ENCODE results near the gene SCN3B.

The SCN3B gene

GRCh38 chr11:123588117-123588863, 66.1 kb downstream of the SCN3B start:
- Histone ChIP-seq H3K9me3 (ENCODE audit: control insufficient read depth, low read length) (no peaks in the 10 kb centered on the region), H3K4me3 (ENCODE audit: insufficient read depth, low read depth, low read length) (no peak overlapping the region), H3K27me3 (ENCODE audit: control insufficient read depth, insufficient read depth, low read length, poor library complexity, severe bottlenecking) (no peaks in the 10 kb centered on the region), H3K27ac (ENCODE audit: insufficient read depth, low read depth, low read length, poor library complexity, severe bottlenecking) (no peak overlapping the region), H3K36me3 (ENCODE audit: control insufficient read depth, insufficient read depth, low read length) (peaks cover 3% of the 10 kb centered on the region), H3K4me1 (ENCODE audit: control insufficient read depth, insufficient read depth, low read length) (peaks cover 28% of the 10 kb centered on the region)
- WGBS, 2 experiments: 95 to 96% methylated on average over 14 of the region's 14 CpGs

- Histone ChIP-seq H3K9me3 (ENCODE audit: control insufficient read depth, low read length) (no peaks in the 10 kb centered on the region), H3K4me3 (ENCODE audit: insufficient read depth, low read depth, low read length) (no peak overlapping the region), H3K36me3 (ENCODE audit: control insufficient read depth, insufficient read depth, low read length) (peaks cover 3% of the 10 kb centered on the region), H3K27me3 (ENCODE audit: control insufficient read depth, insufficient read depth, low read length, poor library complexity, severe bottlenecking) (no peaks in the 10 kb centered on the region), H3K4me1 (ENCODE audit: control insufficient read depth, insufficient read depth, low read length) (peaks cover 28% of the 10 kb centered on the region), H3K27ac (ENCODE audit: insufficient read depth, low read depth, low read length, poor library complexity, severe bottlenecking) (no peak overlapping the region)
- 95 to 98% methylated on average over 6 of the region's 6 CpGs for WGBS, 2 experiments
Measured at GRCh38 chr11:123587559-123587958, 66.9 kb downstream of the SCN3B start.

GRCh38 chr11:123587044-123587443, 67.4 kb downstream of the SCN3B start:
- Histone ChIP-seq H3K36me3 (ENCODE audit: control insufficient read depth, insufficient read depth, low read length) (peaks cover 3% of the 10 kb centered on the region), H3K27me3 (ENCODE audit: control insufficient read depth, insufficient read depth, low read length, poor library complexity, severe bottlenecking) (no peaks in the 10 kb centered on the region), H3K4me3 (ENCODE audit: insufficient read depth, low read depth, low read length) (no peak overlapping the region), H3K4me1 (ENCODE audit: control insufficient read depth, insufficient read depth, low read length) (peaks cover 28% of the 10 kb centered on the region), H3K9me3 (ENCODE audit: control insufficient read depth, low read length) (no peaks in the 10 kb centered on the region), H3K27ac (ENCODE audit: insufficient read depth, low read depth, low read length, poor library complexity, severe bottlenecking) (no peak overlapping the region)
- 87 to 100% methylated on average over 2 of the region's 2 CpGs for WGBS, 2 experiments

GRCh38 chr11:123586568-123586967, 67.9 kb downstream of the SCN3B start:
- Histone ChIP-seq H3K9me3 (ENCODE audit: control insufficient read depth, low read length) (no peaks in the 10 kb centered on the region), H3K4me3 (ENCODE audit: insufficient read depth, low read depth, low read length) (no peak overlapping the region), H3K36me3 (ENCODE audit: control insufficient read depth, insufficient read depth, low read length) (peaks cover 3% of the 10 kb centered on the region), H3K4me1 (ENCODE audit: control insufficient read depth, insufficient read depth, low read length) (peaks cover 28% of the 10 kb centered on the region), H3K27me3 (ENCODE audit: control insufficient read depth, insufficient read depth, low read length, poor library complexity, severe bottlenecking) (no peaks in the 10 kb centered on the region), H3K27ac (ENCODE audit: insufficient read depth, low read depth, low read length, poor library complexity, severe bottlenecking) (no peak overlapping the region)
- 75 to 78% methylated on average over 8 of the region's 8 CpGs for WGBS, 2 experiments

- H3K9me3 ChIP-seq (ENCODE audit: control insufficient read depth, low read length): no peaks in the 10 kb centered on the region
- H3K36me3 ChIP-seq (ENCODE audit: control insufficient read depth, insufficient read depth, low read length): no peaks in the 10 kb centered on the region
- no peaks in the 10 kb centered on the region for H3K27me3 ChIP-seq (ENCODE audit: control insufficient read depth, insufficient read depth, low read length, poor library complexity, severe bottlenecking)
- peaks cover 30% of the 10 kb centered on the region for H3K4me1 ChIP-seq (ENCODE audit: control insufficient read depth, insufficient read depth, low read length)
- H3K4me3 ChIP-seq (ENCODE audit: insufficient read depth, low read depth, low read length): no peak overlapping the region
- H3K27ac ChIP-seq (ENCODE audit: insufficient read depth, low read depth, low read length, poor library complexity, severe bottlenecking): no peak overlapping the region
- WGBS, 2 experiments: 60 to 63% methylated on average over 5 of the region's 5 CpGs
Measured at GRCh38 chr11:123585706-123586105, 68.7 kb downstream of the SCN3B start.

- Histone ChIP-seq H3K4me3 (ENCODE audit: insufficient read depth, low read depth, low read length) (no peak overlapping the region), H3K36me3 (ENCODE audit: control insufficient read depth, insufficient read depth, low read length) (no peaks in the 10 kb centered on the region)
- 91 to 94% methylated on average over 5 of the region's 5 CpGs for WGBS, 2 experiments
Measured at GRCh38 chr11:123585206-123585605, 69.2 kb downstream of the SCN3B start.

GRCh38 chr11:123584737-123585136, 69.7 kb downstream of the SCN3B start:
- no peaks in the 10 kb centered on the region for H3K36me3 ChIP-seq (ENCODE audit: control insufficient read depth, insufficient read depth, low read length)
- 79 to 83% methylated on average over 7 of the region's 7 CpGs for WGBS, 2 experiments
- no peak overlapping the region for H3K4me3 ChIP-seq (ENCODE audit: insufficient read depth, low read depth, low read length)
- H3K27me3 ChIP-seq (ENCODE audit: control insufficient read depth, insufficient read depth, low read length, poor library complexity, severe bottlenecking): no peaks in the 10 kb centered on the region
- H3K27ac ChIP-seq (ENCODE audit: insufficient read depth, low read depth, low read length, poor library complexity, severe bottlenecking): no peak overlapping the region
- peaks cover 31% of the 10 kb centered on the region for H3K4me1 ChIP-seq (ENCODE audit: control insufficient read depth, insufficient read depth, low read length)
- H3K9me3 ChIP-seq (ENCODE audit: control insufficient read depth, low read length): no peaks in the 10 kb centered on the region

More at GRCh38 chr11:123585206-123585605, 69.2 kb downstream of the SCN3B start:
- Histone ChIP-seq H3K27me3 (ENCODE audit: control insufficient read depth, insufficient read depth, low read length, poor library complexity, severe bottlenecking) (no peaks in the 10 kb centered on the region), H3K9me3 (ENCODE audit: control insufficient read depth, low read length) (no peaks in the 10 kb centered on the region), H3K4me1 (ENCODE audit: control insufficient read depth, insufficient read depth, low read length) (peaks cover 31% of the 10 kb centered on the region), H3K27ac (ENCODE audit: insufficient read depth, low read depth, low read length, poor library complexity, severe bottlenecking) (no peak overlapping the region)

GRCh38 chr11:123584186-123584585, 70.2 kb downstream of the SCN3B start:
- H3K27ac ChIP-seq (ENCODE audit: insufficient read depth, low read depth, low read length, poor library complexity, severe bottlenecking): no peak overlapping the region
- no peak overlapping the region for H3K4me3 ChIP-seq (ENCODE audit: insufficient read depth, low read depth, low read length)
- no peaks in the 10 kb centered on the region for H3K9me3 ChIP-seq (ENCODE audit: control insufficient read depth, low read length)
- H3K36me3 ChIP-seq (ENCODE audit: control insufficient read depth, insufficient read depth, low read length): no peaks in the 10 kb centered on the region
- H3K27me3 ChIP-seq (ENCODE audit: control insufficient read depth, insufficient read depth, low read length, poor library complexity, severe bottlenecking): no peaks in the 10 kb centered on the region
- peaks cover 31% of the 10 kb centered on the region for H3K4me1 ChIP-seq (ENCODE audit: control insufficient read depth, insufficient read depth, low read length)
- WGBS, 2 experiments: 87 to 91% methylated on average over 4 of the region's 4 CpGs

GRCh38 chr11:123582992-123583504, 71.4 kb downstream of the SCN3B start:
- Histone ChIP-seq H3K27me3 (ENCODE audit: control insufficient read depth, insufficient read depth, low read length, poor library complexity, severe bottlenecking) (no peaks in the 10 kb centered on the region), H3K36me3 (ENCODE audit: control insufficient read depth, insufficient read depth, low read length) (no peaks in the 10 kb centered on the region), H3K4me1 (ENCODE audit: control insufficient read depth, insufficient read depth, low read length) (peaks cover 35% of the 10 kb centered on the region), H3K27ac (ENCODE audit: insufficient read depth, low read depth, low read length, poor library complexity, severe bottlenecking) (no peak overlapping the region), H3K9me3 (ENCODE audit: control insufficient read depth, low read length) (no peaks in the 10 kb centered on the region), H3K4me3 (ENCODE audit: insufficient read depth, low read depth, low read length) (no peak overlapping the region)
- WGBS, 2 experiments: 89 to 90% methylated on average over 12 of the region's 12 CpGs

- Histone ChIP-seq H3K4me1 (ENCODE audit: control insufficient read depth, insufficient read depth, low read length) (peaks cover 34% of the 10 kb centered on the region), H3K36me3 (ENCODE audit: control insufficient read depth, insufficient read depth, low read length) (no peaks in the 10 kb centered on the region), H3K4me3 (ENCODE audit: insufficient read depth, low read depth, low read length) (no peak overlapping the region), H3K9me3 (ENCODE audit: control insufficient read depth, low read length) (no peaks in the 10 kb centered on the region), H3K27ac (ENCODE audit: insufficient read depth, low read depth, low read length, poor library complexity, severe bottlenecking) (no peak overlapping the region), H3K27me3 (ENCODE audit: control insufficient read depth, insufficient read depth, low read length, poor library complexity, severe bottlenecking) (no peaks in the 10 kb centered on the region)
- WGBS, 2 experiments: 91 to 92% methylated on average over 22 of the region's 22 CpGs
Measured at GRCh38 chr11:123581651-123582399, 72.6 kb downstream of the SCN3B start.
